Left lung (tissue), 10 donors: Measurements from ENCODE around the gene POU3F1. TPM values are rescaled to one million over a fixed set of nuclear protein-coding genes. Genes with fewer than 3 reads are reported as not detected.

Experiments
- ATAC-seq: fragments of 200-7000 bp; cut with Tn5 transposase; one replicate; pipeline ENCODE4 v1.9.1; 2020; ENCODE audit warnings: moderate library complexity
- DNase-seq, 4 donors: peaks; one replicate each; pipeline ENCODE4 v3.0.0-alpha.2; 2013 to 2020
- H3K27ac ChIP-seq, 2 donors: fragments of 200-600 bp; sonication (generic) in 1 of 2; one replicate each; pipeline versions ENCODE4 v1.5.0 to v1.8.0; 2020 to 2021
- H3K27me3 ChIP-seq, 2 donors: fragments of 200-600 bp; sonication (generic) in 1 of 2; one replicate each; pipeline versions ENCODE4 v1.5.0 to v1.8.0; 2020 to 2021
- H3K36me3 ChIP-seq, 2 donors: fragments of 200-600 bp; sonication (generic) in 1 of 2; one replicate each; pipeline versions ENCODE4 v1.5.0 to v1.8.0; 2020 to 2021
- H3K4me1 ChIP-seq, 2 donors: fragments of 200-600 bp; one replicate each; pipeline ENCODE4 v1.8.0; 2021
- H3K4me3 ChIP-seq, 2 donors: fragments of 200-600 bp; sonication (generic) in 1 of 2; one replicate each; pipeline versions ENCODE4 v1.5.0 to v1.8.0; 2020 to 2021; ENCODE audit warnings: mild to moderate bottlenecking in 1 of 2
- H3K9me3 ChIP-seq, 2 donors: fragments of 200-600 bp; sonication (generic) in 1 of 2; one replicate each; pipeline versions ENCODE4 v1.5.0 to v1.8.0; 2020 to 2021
- CTCF ChIP-seq, 2 donors: fragments of 200-600 bp; sonication (generic) in 1 of 2; IDR thresholded peaks; one replicate each; pipeline versions ENCODE4 v1.5.0 to v1.8.0; 2021; ENCODE audit warnings: antibody characterized with exemption in 2 of 2
- intact Hi-C, 2 donors: fragments of 100-400 bp; cut with DNase I; formaldehyde crosslinking; loops; one replicate each; pipeline versions ENCODE4 v1.11.2 to v1.14.2; 2022
- polyA plus RNA-seq, 6 donors: library from polyadenylated mRNA; unstranded; fragments of 120-200 nt; gene quantifications; one replicate each; pipeline ENCODE4 v1.2.1, GENCODE V29; 2013; ENCODE audit not compliant: insufficient read length in 6 of 6
- total RNA-seq, 2 donors: library from RNA; stranded (reverse); fragmentation: NEBNext Ultra II Directional; extraction: Animal tissue kit (Norgen Biotek cat#: 25700); gene quantifications; one replicate each; pipeline ENCODE4 v1.2.1, GENCODE V29; 2021
- donor health status: DM: no; HTN: yes; CAD: no.
- donor health status: DM: no; HTN: no; CAD: no.

The POU3F1 gene
- total and polyA plus RNA-seq, 8 donors = 0.08 to 0.28 (median 0.13) TPM; not detected in 4

DNA sequence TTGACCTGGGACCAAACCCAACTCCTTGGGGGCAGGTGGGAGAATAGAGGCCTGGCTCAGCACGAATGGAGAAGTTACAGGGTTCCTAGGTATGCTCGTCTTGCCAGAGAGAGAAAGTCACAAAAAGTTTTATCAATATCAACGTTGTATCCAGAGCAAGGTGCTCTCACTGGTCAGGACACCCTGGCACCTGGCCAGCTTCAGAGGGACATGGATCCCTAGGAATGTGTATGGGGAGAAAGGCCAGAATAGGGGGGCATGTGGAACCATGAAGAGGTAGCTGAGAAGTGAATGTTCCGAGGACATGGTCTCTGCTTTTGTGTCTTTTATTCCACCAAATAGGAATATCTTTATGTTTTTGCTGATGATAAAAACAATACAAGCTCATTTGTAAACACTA, 9.4 kb upstream of the POU3F1 start:
- Histone ChIP-seq H3K27me3 (peaks cover 0 to 33% of the 10 kb centered on the region in 2 donors), H3K36me3 (no peaks in the 10 kb centered on the region), H3K4me1 (no peaks in the 10 kb centered on the region), H3K27ac (no peak overlapping the region), H3K9me3 (no peaks in the 10 kb centered on the region), H3K4me3 (no peak overlapping the region)
- no peak for TF ChIP-seq CTCF (IDR thresholded peaks at IDR 0.05)
- intact Hi-C loops = no loop called here
- DNase-seq (no peak), ATAC-seq (no peak)

DNA sequence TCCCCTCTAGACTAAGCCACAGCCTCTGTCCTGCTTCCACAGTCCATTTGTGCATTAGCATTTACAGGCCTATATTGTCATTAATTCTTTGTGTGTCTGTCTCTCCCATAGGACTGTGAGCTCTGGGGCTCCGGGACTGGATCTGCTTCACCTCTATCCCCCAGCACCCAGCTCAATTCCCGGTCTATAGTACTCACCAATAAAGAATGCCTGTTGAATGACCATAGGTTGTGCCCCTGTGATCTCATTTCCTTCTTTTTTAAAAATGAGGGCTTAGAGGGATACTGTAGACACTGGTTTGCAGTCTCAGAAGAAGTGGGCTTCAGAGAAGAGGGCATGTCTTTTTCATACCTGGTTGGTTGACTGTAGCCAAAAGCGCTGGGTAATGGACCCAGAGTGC, 8.8 kb upstream of the POU3F1 start:
- Histone ChIP-seq H3K36me3 (no peaks in the 10 kb centered on the region), H3K27ac (no peak overlapping the region), H3K27me3 (peaks cover 0 to 34% of the 10 kb centered on the region in 2 donors), H3K9me3 (no peaks in the 10 kb centered on the region), H3K4me3 (no peak overlapping the region), H3K4me1 (no peaks in the 10 kb centered on the region)
- TF ChIP-seq CTCF (IDR thresholded peaks at IDR 0.05) = no peak
- no peak for DNase-seq
- intact Hi-C loops = no loop called here
- no peak for ATAC-seq

DNA sequence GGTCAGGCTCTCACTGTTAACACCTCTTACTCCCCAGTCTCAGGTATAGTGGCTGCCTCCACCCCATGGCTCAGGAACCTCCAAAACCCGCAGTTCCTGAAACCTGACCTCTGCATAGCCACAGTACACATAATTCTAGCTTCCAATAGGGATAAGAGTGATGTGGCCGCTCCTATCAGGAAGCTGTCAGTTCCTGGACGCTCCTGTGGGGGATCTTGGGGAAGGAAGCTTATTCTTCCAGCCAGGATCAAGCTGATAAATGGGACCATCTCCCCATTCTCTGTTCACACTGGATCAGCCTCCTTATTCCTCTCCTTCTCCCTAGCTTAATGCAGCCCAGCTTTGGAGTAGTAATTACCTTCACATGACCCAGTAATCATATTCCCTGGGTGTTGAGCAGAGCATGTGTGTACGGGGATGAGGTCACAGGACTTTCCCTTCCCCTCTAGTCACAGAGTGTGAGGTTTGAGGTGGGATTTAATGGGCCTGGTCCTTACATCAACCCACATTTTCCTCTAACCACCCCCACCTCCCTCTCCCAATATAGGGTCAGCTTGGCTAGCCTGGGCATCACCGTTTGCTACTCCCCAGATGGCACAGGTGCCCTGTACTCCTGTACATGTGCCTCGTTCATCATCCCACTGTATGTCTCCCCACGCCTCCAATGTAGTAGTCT, 7.0 kb upstream of the POU3F1 start:
- Histone ChIP-seq H3K36me3 (no peaks in the 10 kb centered on the region), H3K9me3 (no peaks in the 10 kb centered on the region), H3K4me1 (no peaks in the 10 kb centered on the region), H3K27me3 (peaks cover 0 to 52% of the 10 kb centered on the region in 2 donors), H3K4me3 (no peak overlapping the region), H3K27ac (no peak overlapping the region)
- no peak for DNase-seq
- intact Hi-C loops = no loop called here
- no peak for ATAC-seq
- TF ChIP-seq CTCF (IDR thresholded peaks at IDR 0.05) = no peak

DNA sequence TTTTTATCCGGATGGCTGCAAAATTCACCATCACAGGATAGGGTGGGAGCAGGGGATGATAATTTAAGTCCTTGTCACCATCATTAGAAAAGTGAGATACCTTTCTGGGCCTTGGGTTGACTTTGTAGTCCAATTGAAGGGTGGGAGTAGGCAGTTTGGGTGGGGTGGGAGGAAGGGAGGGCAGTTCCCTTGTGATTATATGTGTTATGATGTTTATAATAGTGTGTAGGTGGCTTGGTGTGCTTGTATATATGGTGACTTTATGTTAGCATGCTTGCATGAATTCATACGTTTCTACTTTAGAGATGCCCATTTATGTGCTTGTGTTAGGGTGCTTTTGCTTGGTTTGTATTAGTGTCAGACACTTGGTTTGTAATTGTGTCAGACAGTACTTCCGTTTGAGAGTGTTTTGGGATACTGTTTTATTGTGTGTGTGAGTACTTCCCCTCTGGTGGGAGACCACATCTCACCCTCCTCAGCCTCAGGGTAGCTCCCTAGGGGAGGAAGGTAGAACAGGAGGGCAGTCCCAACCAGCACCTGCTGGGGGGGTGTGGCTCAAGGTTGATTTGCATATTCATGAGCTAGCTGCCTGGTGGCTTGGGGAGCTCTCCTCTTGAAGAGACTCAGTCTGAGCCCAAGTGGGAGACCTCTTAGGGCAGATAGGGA, 6.3 kb upstream of the POU3F1 start:
- intact Hi-C loops = no loop called here
- H3K4me3 ChIP-seq = no peak overlapping the region

More for the DNA sequence above, 6.3 kb upstream of the POU3F1 start:
- Histone ChIP-seq H3K27ac (no peak overlapping the region), H3K36me3 (no peaks in the 10 kb centered on the region), H3K9me3 (no peaks in the 10 kb centered on the region), H3K27me3 (peaks cover 0 to 59% of the 10 kb centered on the region in 2 donors), H3K4me1 (peaks cover 0 to under 1% of the 10 kb centered on the region in 2 donors)
- ATAC-seq (no peak), DNase-seq (no peak)
- TF ChIP-seq CTCF (IDR thresholded peaks at IDR 0.05) = no peak
